Activated naive CD4-positive, alpha-beta T cell treated with anti-CD3 and anti-CD28 coated beads, Interleukin-2, amount 10 ng/mL, durations not matched to agents 5 hours and 36 hours (primary cell): Measurements from ENCODE around the gene SLC1A1. TPM values are rescaled to one million over a fixed set of nuclear protein-coding genes. Genes with fewer than 3 reads are reported as not detected.

Experiments used
- total RNA-seq, 2 experiments: library from RNA; stranded (reverse); gene quantifications; one replicate each; pipeline ENCODE4 v1.2.3, GENCODE V29; 2021

SLC1A1 gene
- not detected for total RNA-seq

DNA sequence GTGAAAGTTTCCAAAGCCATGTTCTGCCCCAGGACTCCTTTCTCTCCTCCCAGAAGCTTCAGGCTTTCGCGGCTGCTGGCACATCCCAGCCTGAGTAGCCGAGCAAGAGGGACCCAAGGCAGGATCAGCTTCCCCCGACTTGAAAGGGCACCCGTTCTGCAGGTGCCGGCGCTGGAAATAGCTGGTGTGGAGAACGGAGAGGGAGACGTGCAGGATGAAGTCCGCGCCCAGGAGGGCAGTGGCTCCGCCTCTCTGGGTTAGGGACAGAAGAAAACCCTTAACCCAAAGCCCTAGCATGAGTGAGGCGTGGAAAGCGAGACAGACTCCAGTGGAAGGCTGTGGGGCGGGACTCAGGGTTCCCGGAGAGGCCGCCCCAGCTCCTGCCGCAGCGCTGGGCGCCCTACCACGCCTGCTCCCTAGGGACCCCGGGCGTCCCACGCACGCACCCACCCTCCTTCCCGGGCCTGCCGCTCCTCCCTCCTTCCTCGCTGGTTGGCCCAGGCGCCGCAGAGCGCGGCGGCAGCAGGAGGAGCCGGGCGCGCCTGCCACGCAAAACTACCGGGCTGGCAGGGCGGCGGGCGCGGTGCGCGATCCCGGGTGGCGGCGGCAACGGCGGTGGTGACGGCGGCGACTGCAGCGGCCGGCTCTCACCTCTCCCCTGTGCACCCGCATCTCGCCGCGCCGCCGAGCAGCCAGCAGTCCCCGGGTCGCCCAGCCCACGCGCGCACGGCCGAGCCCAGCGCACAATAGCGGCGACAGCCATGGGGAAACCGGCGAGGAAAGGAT is at the start of gene SLC1A1:
Gene SLC1A1, plus strand, starts transcription at position 550 of the 786 bp plus-strand sequence. Its CDS starts 212 bp downstream, at position 762.

Other genes starting within 250 kb of the SLC1A1 start
- under 1 TPM; 0.34 to 0.91 TPM for gene GLIS3, start 190.4 kb upstream of the SLC1A1 start, total RNA-seq
- 10 to 100 TPM in 1 of 2 experiments, 1 to 10 TPM in 1; 9.5 to 10.1 TPM for gene PLPP6, start 171.8 kb downstream of the SLC1A1 start, total RNA-seq
- gene SPATA6L, start 176.0 kb downstream of the SLC1A1 start, total RNA-seq, result under 1 TPM; 0.33 to 0.43 TPM
- 10 to 100 TPM; 11.2 to 11.9 TPM for gene CDC37L1, start 189.1 kb downstream of the SLC1A1 start, total RNA-seq